Astrocyte (in vitro differentiated cells and primary cell): ENCODE results near the gene IL6ST. TPM values are rescaled to one million over a fixed set of nuclear protein-coding genes. Genes with fewer than 3 reads are reported as not detected.
A peak's percentile ranks its signal among the peaks of the same experiment; 100 is the strongest.

Source experiments
- DNase-seq: peaks from one replicate; pipeline ENCODE4 v3.0.0-alpha.2; 2010; ENCODE audit warnings: low read depth
- FAIRE-seq: peaks from 2 replicates; lab custom pipeline; 2011; peaks lifted over from hg19 to GRCh38; lab: Jason Lieb, UNC
- H2AFZ ChIP-seq: 2 replicates; pipeline ENCODE4 v1.6.0; 2012; ENCODE audit warnings: low read depth, low read length, inconsistent platforms
- H3K27ac ChIP-seq: 2 replicates; pipeline ENCODE4 v1.5.1; 2011; ENCODE audit warnings: low read depth, low read length, inconsistent platforms
- H3K27me3 ChIP-seq: 2 replicates; pipeline ENCODE4 v1.6.0; 2011; ENCODE audit warnings: low read length, inconsistent platforms; ENCODE audit not compliant: insufficient read depth
- H3K36me3 ChIP-seq: 2 replicates; pipeline ENCODE4 v1.5.1; 2011; ENCODE audit warnings: low read length, inconsistent platforms; ENCODE audit not compliant: insufficient read depth
- H3K4me1 ChIP-seq: 2 replicates; pipeline ENCODE4 v1.5.1; 2011; ENCODE audit warnings: low read length, inconsistent platforms; ENCODE audit not compliant: insufficient read depth
- H3K4me2 ChIP-seq: 2 replicates; pipeline ENCODE4 v1.6.0; 2012; ENCODE audit warnings: low read length, inconsistent platforms
- H3K4me3 ChIP-seq: 2 replicates; pipeline ENCODE4 v1.5.1; 2011; ENCODE audit warnings: low read depth, mild to moderate bottlenecking, low read length, inconsistent platforms; ENCODE audit not compliant: insufficient read depth
- H3K79me2 ChIP-seq: 2 replicates; pipeline ENCODE4 v1.6.0; 2012; ENCODE audit warnings: mild to moderate bottlenecking, low read length, inconsistent platforms; ENCODE audit not compliant: insufficient read depth
- H3K9ac ChIP-seq: 2 replicates; pipeline ENCODE4 v1.6.0; 2012; ENCODE audit warnings: mild to moderate bottlenecking, low read length, inconsistent platforms
- H3K9me3 ChIP-seq: 2 replicates; pipeline ENCODE4 v1.5.1; 2012; ENCODE audit warnings: low read depth, mild to moderate bottlenecking, low read length, inconsistent platforms; ENCODE audit not compliant: insufficient read depth
- H4K20me1 ChIP-seq: 2 replicates; pipeline ENCODE4 v1.6.0; 2012; ENCODE audit warnings: low read length, inconsistent platforms; ENCODE audit not compliant: insufficient read depth
- H3K27ac Mint-ChIP-seq: one replicate; pipeline ENCODE4 v1.8.0; 2021; ENCODE audit warnings: mild to moderate bottlenecking, mixed read lengths; ENCODE audit not compliant: unreplicated experiment
- H3K27me3 Mint-ChIP-seq: one replicate; pipeline ENCODE4 v1.8.0; 2021; ENCODE audit warnings: low read depth, mixed read lengths; ENCODE audit not compliant: unreplicated experiment
- H3K36me3 Mint-ChIP-seq: one replicate; pipeline ENCODE4 v1.8.0; 2021; ENCODE audit warnings: low read depth, mixed read lengths; ENCODE audit not compliant: unreplicated experiment
- H3K4me1 Mint-ChIP-seq: one replicate; pipeline ENCODE4 v1.8.0; 2021; ENCODE audit warnings: low read depth, mixed read lengths; ENCODE audit not compliant: unreplicated experiment
- H3K4me3 Mint-ChIP-seq: one replicate; pipeline ENCODE4 v1.8.0; 2021; ENCODE audit warnings: mild to moderate bottlenecking, moderate library complexity, mixed read lengths; ENCODE audit not compliant: unreplicated experiment
- H3K9me3 Mint-ChIP-seq: one replicate; pipeline ENCODE4 v1.8.0; 2021; ENCODE audit warnings: mild to moderate bottlenecking, mixed read lengths; ENCODE audit not compliant: unreplicated experiment
- CTCF ChIP-seq: IDR thresholded peaks from 2 replicates; pipeline ENCODE4 v1.5.1; 2011; ENCODE audit warnings: low read depth, mild to moderate bottlenecking, inconsistent platforms, low read length, moderate library complexity; ENCODE audit not compliant: insufficient read depth
- EZH2 ChIP-seq: IDR thresholded peaks from 2 replicates; pipeline ENCODE4 v1.6.1; 2012; ENCODE audit warnings: mild to moderate bottlenecking, low read length, inconsistent platforms; ENCODE audit not compliant: insufficient read depth
- total RNA-seq: library from RNA; stranded (reverse); gene quantifications from 2 replicates; pipeline ENCODE4 v1.2.1, GENCODE V29; 2021

The IL6ST gene
- total RNA-seq, 1 donor from 2014 or later, result 158 TPM

GRCh38 chr5:55894135-55894534, 100.6 kb downstream of the IL6ST start:
- H3K4me3 Mint-ChIP-seq, result no peak overlapping the region
- H3K9ac ChIP-seq, result no peak overlapping the region
- H4K20me1 ChIP-seq, result no peaks in the 10 kb centered on the region
- H3K27ac Mint-ChIP-seq, result peak overlapping the region; percentile 34
- no peaks in the 10 kb centered on the region for H3K36me3 ChIP-seq
- no peak overlapping the region for H3K27ac ChIP-seq
- H3K4me1 Mint-ChIP-seq, result peaks cover 14% of the 10 kb centered on the region
- no peak overlapping the region for H3K4me2 ChIP-seq
- H3K27me3 ChIP-seq, result no peaks in the 10 kb centered on the region
- no peaks in the 10 kb centered on the region for H3K79me2 ChIP-seq
- no peaks in the 10 kb centered on the region for H3K27me3 Mint-ChIP-seq
- H2AFZ ChIP-seq, result no peak overlapping the region
- H3K4me1 ChIP-seq, result peaks cover 13% of the 10 kb centered on the region
- no peak for TF ChIP-seq EZH2
- no peak for TF ChIP-seq CTCF
- no peak overlapping the region for H3K4me3 ChIP-seq
- FAIRE-seq, result no peak
- no peaks in the 10 kb centered on the region for H3K9me3 ChIP-seq
- H3K9me3 Mint-ChIP-seq, result no peaks in the 10 kb centered on the region
- no peak for DNase-seq
- H3K36me3 Mint-ChIP-seq, result no peaks in the 10 kb centered on the region

- H3K36me3 Mint-ChIP-seq, result no peaks in the 10 kb centered on the region
Observed at GRCh38 chr5:55892479-55892878, 102.3 kb downstream of the IL6ST start.

More at GRCh38 chr5:55892479-55892878, 102.3 kb downstream of the IL6ST start:
- FAIRE-seq (no peak), DNase-seq (no peak)
- H3K4me3 Mint-ChIP-seq, result no peak overlapping the region
- H3K9me3 Mint-ChIP-seq, result no peaks in the 10 kb centered on the region
- H4K20me1 ChIP-seq, result no peaks in the 10 kb centered on the region
- H3K36me3 ChIP-seq, result no peaks in the 10 kb centered on the region
- no peaks in the 10 kb centered on the region for H3K79me2 ChIP-seq
- H3K4me1 Mint-ChIP-seq, result peaks cover 6% of the 10 kb centered on the region
- H3K27me3 ChIP-seq, result no peaks in the 10 kb centered on the region
- no peak overlapping the region for H2AFZ ChIP-seq
- H3K4me1 ChIP-seq, result peaks cover 5% of the 10 kb centered on the region
- no peak overlapping the region for H3K4me3 ChIP-seq
- no peak for TF ChIP-seq CTCF
- no peak for TF ChIP-seq EZH2
- H3K27me3 Mint-ChIP-seq, result no peaks in the 10 kb centered on the region
- no peak overlapping the region for H3K27ac Mint-ChIP-seq
- H3K9ac ChIP-seq, result no peak overlapping the region
- H3K9me3 ChIP-seq, result no peaks in the 10 kb centered on the region
- no peak overlapping the region for H3K27ac ChIP-seq
- H3K4me2 ChIP-seq, result no peak overlapping the region
